ENCODE results near the gene NFIC.
A peak's percentile ranks its signal among the peaks of the same experiment; 100 is the strongest.
"Not testable (repeated sequence)": the region's sequence is repeated elsewhere in the genome, so short reads cannot be mapped to it uniquely, and the experiment has no call there.

Gene NFIC

GRCh38 chr19:3365836-3366752, at the start of gene NFIC:
Gene NFIC (plus strand): TSS chr19:3366583. CDS start chr19:3366637, 54 bp downstream.
- H3K36me3 Mint-ChIP-seq = no peaks in the 10 kb centered on the region
- no peaks in the 10 kb centered on the region for H3K9me3 Mint-ChIP-seq
- peaks cover 65% of the 10 kb centered on the region for H3K4me1 Mint-ChIP-seq
- ATAC-seq = no peak
- H3K4me3 Mint-ChIP-seq = peak within 1 kb of the TSS; percentile 71
- H3K27me3 Mint-ChIP-seq = peaks cover 22% of the 10 kb centered on the region
- H3K27ac Mint-ChIP-seq = peak within 1 kb of the TSS; percentile 39

GRCh38 chr19:3316659-3317207, 49.6 kb upstream of the NFIC start:
- H3K4me3 Mint-ChIP-seq = no peak overlapping the region
- H3K27me3 Mint-ChIP-seq = peaks cover 59% of the 10 kb centered on the region
- no peak overlapping the region for H3K27ac Mint-ChIP-seq
- H3K4me1 Mint-ChIP-seq = peaks cover 6% of the 10 kb centered on the region
- ATAC-seq = no peak
- H3K9me3 Mint-ChIP-seq = no peaks in the 10 kb centered on the region
- peaks cover 5% of the 10 kb centered on the region for H3K36me3 Mint-ChIP-seq

GRCh38 chr19:3319643-3320353, 46.6 kb upstream of the NFIC start:
- peaks cover 5% of the 10 kb centered on the region for H3K36me3 Mint-ChIP-seq
- peaks cover 14% of the 10 kb centered on the region for H3K4me1 Mint-ChIP-seq
- ATAC-seq = no peak

GRCh38 chr19:3320354-3320670, 46.1 kb upstream of the NFIC start:
- H3K4me1 Mint-ChIP-seq = peaks cover 14% of the 10 kb centered on the region

More at GRCh38 chr19:3319643-3320353, 46.6 kb upstream of the NFIC start:
- H3K9me3 Mint-ChIP-seq = peaks cover 7% of the 10 kb centered on the region
- H3K4me3 Mint-ChIP-seq = no peak overlapping the region
- no peak overlapping the region for H3K27ac Mint-ChIP-seq
- H3K27me3 Mint-ChIP-seq = peaks cover 56% of the 10 kb centered on the region

GRCh38 chr19:3320853-3321252, 45.5 kb upstream of the NFIC start:
- Mint-ChIP-seq H3K9me3 (peaks cover 7% of the 10 kb centered on the region), H3K36me3 (peaks cover 5% of the 10 kb centered on the region), H3K4me3 (no peak overlapping the region), H3K4me1 (peaks cover 14% of the 10 kb centered on the region), H3K27ac (no peak overlapping the region), H3K27me3 (peaks cover 48% of the 10 kb centered on the region)
- ATAC-seq = no peak

More at GRCh38 chr19:3320354-3320670, 46.1 kb upstream of the NFIC start:
- Mint-ChIP-seq H3K27ac (no peak overlapping the region), H3K4me3 (no peak overlapping the region), H3K9me3 (peaks cover 7% of the 10 kb centered on the region), H3K27me3 (peaks cover 51% of the 10 kb centered on the region), H3K36me3 (peaks cover 5% of the 10 kb centered on the region)
- no peak for ATAC-seq

- Mint-ChIP-seq H3K27me3 (peaks cover 39% of the 10 kb centered on the region), H3K4me3 (no peak overlapping the region), H3K27ac (no peak overlapping the region), H3K4me1 (peaks cover 14% of the 10 kb centered on the region), H3K9me3 (peaks cover 7% of the 10 kb centered on the region), H3K36me3 (no peaks in the 10 kb centered on the region)
- ATAC-seq = no peak
Measured at GRCh38 chr19:3321696-3322095, 44.7 kb upstream of the NFIC start.

GRCh38 chr19:3322199-3322978, 44.0 kb upstream of the NFIC start:
- Mint-ChIP-seq H3K36me3 (no peaks in the 10 kb centered on the region), H3K4me3 (no peak overlapping the region), H3K4me1 (peaks cover 14% of the 10 kb centered on the region), H3K9me3 (peaks cover 7% of the 10 kb centered on the region), H3K27ac (no peak overlapping the region), H3K27me3 (peaks cover 34% of the 10 kb centered on the region)
- no peak for ATAC-seq

GRCh38 chr19:3323026-3323425, 43.4 kb upstream of the NFIC start:
- Mint-ChIP-seq H3K27ac (no peak overlapping the region), H3K36me3 (no peaks in the 10 kb centered on the region), H3K4me3 (no peak overlapping the region), H3K9me3 (peaks cover 7% of the 10 kb centered on the region), H3K27me3 (peaks cover 34% of the 10 kb centered on the region), H3K4me1 (peaks cover 14% of the 10 kb centered on the region)
- ATAC-seq = no peak

GRCh38 chr19:3323658-3324057, 42.7 kb upstream of the NFIC start:
- H3K27ac Mint-ChIP-seq = no peak overlapping the region
- H3K36me3 Mint-ChIP-seq = no peaks in the 10 kb centered on the region
- no peak for ATAC-seq
- peaks cover 7% of the 10 kb centered on the region for H3K9me3 Mint-ChIP-seq
- H3K27me3 Mint-ChIP-seq = peaks cover 34% of the 10 kb centered on the region
- H3K4me1 Mint-ChIP-seq = peaks cover 14% of the 10 kb centered on the region
- no peak overlapping the region for H3K4me3 Mint-ChIP-seq

- H3K27ac Mint-ChIP-seq = no peak overlapping the region
- H3K9me3 Mint-ChIP-seq = peaks cover 7% of the 10 kb centered on the region
- H3K4me1 Mint-ChIP-seq = peaks cover 13% of the 10 kb centered on the region
- H3K4me3 Mint-ChIP-seq = no peak overlapping the region
- no peak for ATAC-seq
- peaks cover 33% of the 10 kb centered on the region for H3K27me3 Mint-ChIP-seq
- no peaks in the 10 kb centered on the region for H3K36me3 Mint-ChIP-seq
Measured at GRCh38 chr19:3324405-3324856, 42.0 kb upstream of the NFIC start.

- H3K9me3 Mint-ChIP-seq = peaks cover 7% of the 10 kb centered on the region
- no peak overlapping the region for H3K27ac Mint-ChIP-seq
- peaks cover 8% of the 10 kb centered on the region for H3K4me1 Mint-ChIP-seq
- peaks cover 24% of the 10 kb centered on the region for H3K27me3 Mint-ChIP-seq
- no peak overlapping the region for H3K4me3 Mint-ChIP-seq
- no peaks in the 10 kb centered on the region for H3K36me3 Mint-ChIP-seq
- no peak for ATAC-seq
Measured at GRCh38 chr19:3325451-3325850, 40.9 kb upstream of the NFIC start.

- H3K4me1 Mint-ChIP-seq = no peaks in the 10 kb centered on the region
- H3K36me3 Mint-ChIP-seq = no peaks in the 10 kb centered on the region
- H3K27me3 Mint-ChIP-seq = no peaks in the 10 kb centered on the region
Measured at GRCh38 chr19:3328743-3329142, 37.6 kb upstream of the NFIC start.

GRCh38 chr19:3330047-3330446, 36.3 kb upstream of the NFIC start:
- no peak overlapping the region for H3K4me3 Mint-ChIP-seq
- H3K27ac Mint-ChIP-seq = no peak overlapping the region
- no peaks in the 10 kb centered on the region for H3K36me3 Mint-ChIP-seq
- H3K9me3 Mint-ChIP-seq = peaks cover 8% of the 10 kb centered on the region
- no peaks in the 10 kb centered on the region for H3K4me1 Mint-ChIP-seq
- peaks cover 10% of the 10 kb centered on the region for H3K27me3 Mint-ChIP-seq
- ATAC-seq = no peak

More at GRCh38 chr19:3328743-3329142, 37.6 kb upstream of the NFIC start:
- H3K4me3 Mint-ChIP-seq = no peak overlapping the region
- H3K27ac Mint-ChIP-seq = no peak overlapping the region
- H3K9me3 Mint-ChIP-seq = peaks cover 8% of the 10 kb centered on the region
- no peak for ATAC-seq

GRCh38 chr19:3332232-3332631, 34.2 kb upstream of the NFIC start:
- H3K9me3 Mint-ChIP-seq, H3K36me3 Mint-ChIP-seq, H3K4me1 Mint-ChIP-seq, ATAC-seq, H3K4me3 Mint-ChIP-seq: not testable (repeated sequence)
- H3K27ac Mint-ChIP-seq = peak overlapping the region; percentile 26
- H3K27me3 Mint-ChIP-seq = peaks cover 32% of the 10 kb centered on the region

Data from stimulated activated memory B cell treated with anti-CD40 and anti-IgM and Interleukin-4, amounts not matched to agents 10 μg/mL and 1 μg/mL and 100 μg/mL, for 72 hours (primary cell).